Prostate gland (tissue), 1 donor: ENCODE results near the gene MCEMP1.

Experiments
- POLR2A ChIP-seq: fragments of 450-650 bp; IDR thresholded peaks from one replicate; pipeline ENCODE4 v1.6.1; 2016; ENCODE audit warnings: antibody characterized with exemption, mild to moderate bottlenecking
- POLR2AphosphoS5 ChIP-seq: sonication (generic); formaldehyde crosslinking; IDR thresholded peaks from one replicate; pipeline ENCODE4 v1.6.1; 2017; ENCODE audit warnings: antibody characterized with exemption

- TF ChIP-seq POLR2AphosphoS5: no peak
- no peak for TF ChIP-seq POLR2A
Measured at GRCh38 chr19:7704280-7705060, 27.6 kb downstream of the MCEMP1 start.
